Activated CD4-positive, alpha-beta T cell treated with anti-CD3 and anti-CD28 coated beads, Interleukin-2, Interleukin-4, amounts not matched to agents 100 ng/mL and 50 ng/mL, durations not matched to agents 16 hours and 8 hours (primary cell): ENCODE data around the gene CARMIL3.
A peak's percentile ranks its signal among the peaks of the same experiment; 100 is the strongest.
"Not testable (repeated sequence)": the region's sequence is repeated elsewhere in the genome, so short reads cannot be mapped to it uniquely, and the experiment has no call there.

Source experiments
- DNase-seq: peaks from one replicate; pipeline ENCODE4 v3.0.0-alpha.2; 2020; ENCODE audit warnings: low spot score

CARMIL3 gene

DNA sequence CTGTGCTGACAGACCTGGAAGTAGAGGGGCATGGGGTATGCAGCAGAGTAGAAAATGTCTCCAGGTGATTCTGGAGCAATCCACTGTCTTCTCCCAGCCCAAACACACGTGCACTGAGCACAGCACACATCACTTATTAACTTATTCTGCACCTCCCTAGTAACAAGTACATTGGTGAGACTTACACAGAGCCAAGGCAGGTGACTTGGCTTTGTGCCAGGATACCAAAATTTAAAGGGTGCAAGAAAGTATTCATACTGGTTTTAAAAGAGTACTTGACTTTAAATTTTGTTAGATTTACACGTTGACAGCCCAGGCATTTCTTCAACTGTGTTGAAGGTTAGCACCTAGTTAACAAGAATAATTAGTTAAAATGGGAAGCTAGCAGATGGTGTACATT lies 11.1 kb upstream of the CARMIL3 start:
- DNase-seq: no peak

- DNase-seq: no peak
Observed at GRCh38 chr14:24042746-24043145, 9.1 kb upstream of the CARMIL3 start.

- not testable (repeated sequence) for DNase-seq
Observed at GRCh38 chr14:24049002-24049401, 2.8 kb upstream of the CARMIL3 start.

- DNase-seq: not testable (repeated sequence)
Observed at GRCh38 chr14:24050753-24051152, 1.1 kb upstream of the CARMIL3 start.

GRCh38 chr14:24051176-24051788 lies 527 bp upstream of the CARMIL3 start:
- no peak for DNase-seq

DNA sequence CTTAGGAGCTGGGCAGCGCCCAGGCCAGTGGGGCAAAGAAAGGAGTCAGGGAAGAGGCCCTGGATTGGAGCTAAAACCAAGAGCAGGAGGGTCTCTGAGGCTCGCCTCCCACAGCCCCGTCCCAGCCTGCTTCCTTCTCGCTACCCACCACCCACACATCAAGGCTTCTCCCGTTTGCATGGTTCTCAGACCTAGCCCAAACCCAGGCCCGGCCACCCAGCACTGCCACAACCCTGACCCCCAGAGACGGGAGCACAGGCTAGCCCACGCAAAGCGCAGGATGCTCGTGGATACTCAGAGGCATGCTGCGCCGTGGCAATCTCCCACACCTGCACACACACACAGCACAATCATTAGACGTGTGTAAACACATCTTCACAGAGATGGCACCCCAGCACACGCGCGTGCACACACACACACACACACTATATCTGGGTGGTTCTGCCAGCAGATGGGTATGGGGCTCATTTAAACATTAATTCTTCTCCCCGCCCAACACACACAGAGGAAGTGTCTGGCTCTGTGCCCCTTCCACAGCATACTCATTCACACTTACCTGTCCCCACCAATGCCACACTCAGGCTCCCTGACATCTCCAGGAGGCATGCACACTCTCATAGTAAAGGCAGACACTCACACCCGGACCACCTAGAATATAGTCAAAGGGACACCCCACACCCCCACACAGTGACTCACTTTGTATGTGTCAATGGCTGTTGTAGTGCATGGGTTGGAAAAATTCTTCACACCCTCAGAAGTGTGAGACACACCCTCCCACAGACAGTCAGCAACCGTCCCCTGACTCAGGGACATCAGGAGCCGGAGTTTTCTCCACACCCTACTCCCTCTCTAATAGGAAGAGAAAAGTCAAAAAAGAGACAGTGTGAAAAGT lies 1.1 kb downstream of the CARMIL3 start:
- peak; percentile 49 for DNase-seq

- no peak for DNase-seq
Observed at GRCh38 chr14:24053548-24054323, 1.9 kb downstream of the CARMIL3 start.

DNA sequence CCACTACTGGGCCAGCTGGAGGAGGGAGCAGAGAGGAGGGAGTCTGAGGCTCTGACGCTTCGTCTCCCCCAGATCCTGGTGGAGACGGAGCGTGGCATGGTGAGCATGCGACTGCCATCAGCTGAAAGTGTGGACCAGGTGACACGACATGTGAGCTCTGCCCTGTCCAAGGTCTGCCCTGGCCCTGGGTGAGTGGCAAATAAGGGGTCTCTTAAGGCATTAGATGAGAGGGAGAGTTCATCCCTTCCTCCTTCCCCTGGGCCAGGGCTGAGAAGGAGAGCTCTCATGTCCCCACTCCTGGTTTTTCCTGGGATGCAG lies 2.5 kb downstream of the CARMIL3 start:
- DNase-seq: no peak

DNA sequence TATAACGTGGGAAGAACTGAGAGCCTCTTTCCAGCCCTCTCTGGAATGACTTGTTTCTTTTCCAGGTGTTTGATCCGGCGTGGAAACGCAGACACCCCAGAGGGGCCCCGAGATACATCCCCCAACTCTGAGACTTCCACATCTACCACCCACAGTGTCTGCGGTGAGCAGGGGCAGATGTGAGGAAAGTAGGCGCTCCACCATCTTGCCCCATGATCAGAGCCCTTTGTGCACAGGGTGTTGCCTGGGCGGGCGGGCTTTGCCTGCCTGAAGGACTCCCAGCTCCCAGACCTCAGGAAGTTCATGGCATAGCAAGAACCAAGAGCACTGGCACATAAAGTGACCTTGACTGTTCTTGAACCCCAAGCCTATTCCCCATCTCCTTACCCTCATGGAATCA lies 2.8 kb downstream of the CARMIL3 start:
- DNase-seq: no peak

DNA sequence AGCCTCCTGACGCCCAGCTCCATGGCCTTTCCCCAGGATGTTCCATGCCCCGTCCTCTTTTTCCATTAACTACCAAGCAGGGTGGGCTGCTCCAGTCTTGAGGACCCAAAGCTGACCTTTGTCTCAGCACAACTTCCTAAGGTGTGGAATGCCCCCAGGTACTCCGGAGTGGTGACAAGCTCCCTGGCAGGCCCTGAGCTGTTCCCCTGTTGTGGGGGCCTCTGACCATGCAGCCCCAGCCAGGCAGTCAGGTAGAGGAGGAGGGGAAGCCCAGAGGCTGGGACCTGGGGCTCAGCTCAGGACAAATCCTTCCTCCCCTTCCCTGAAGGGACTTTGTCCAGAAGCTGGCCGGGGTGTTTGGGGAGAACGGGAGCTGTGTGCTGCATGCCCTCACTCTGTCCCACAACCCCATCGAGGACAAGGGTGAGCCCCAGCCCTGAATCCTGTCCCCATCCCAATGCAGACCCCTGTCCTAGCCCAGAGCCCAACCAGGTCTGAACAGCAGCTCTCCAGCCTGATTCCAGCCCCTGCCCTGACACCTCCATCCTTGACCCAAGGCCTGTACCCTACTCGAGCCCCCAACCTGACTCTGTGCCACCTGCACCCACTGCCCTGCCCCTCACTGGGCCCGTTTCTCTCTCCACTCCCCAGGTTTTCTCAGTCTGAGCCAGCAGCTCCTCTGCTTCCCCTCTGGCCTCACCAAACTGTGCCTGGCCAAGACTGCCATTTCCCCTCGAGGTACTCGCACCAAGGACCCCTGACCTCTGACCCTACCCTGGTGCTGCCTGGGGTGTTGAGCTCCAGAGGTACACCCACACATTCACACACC lies 4.4 kb downstream of the CARMIL3 start:
- DNase-seq: no peak

GRCh38 chr14:24056800-24057184 lies 5.0 kb downstream of the CARMIL3 start:
- DNase-seq: no peak

DNA sequence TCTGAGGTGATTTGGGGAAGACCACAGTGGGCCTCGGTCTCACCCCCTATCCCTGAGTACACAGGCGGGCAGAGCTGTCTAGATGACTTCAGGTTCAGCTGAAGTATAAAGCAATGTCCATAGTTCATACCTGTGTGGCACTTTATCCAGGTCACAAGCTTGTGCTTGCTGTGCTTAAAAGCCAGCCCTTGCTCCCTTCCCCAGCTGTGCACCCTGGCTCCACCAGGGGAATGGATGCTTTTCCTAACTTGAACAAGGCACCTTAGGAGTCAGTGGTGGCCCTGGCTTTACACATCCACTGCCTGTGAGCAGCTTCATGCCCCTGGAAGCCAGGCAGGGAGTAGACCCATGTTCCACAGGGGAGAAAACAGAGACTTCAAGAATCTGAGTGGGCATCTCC lies 5.5 kb downstream of the CARMIL3 start:
- no peak for DNase-seq

DNA sequence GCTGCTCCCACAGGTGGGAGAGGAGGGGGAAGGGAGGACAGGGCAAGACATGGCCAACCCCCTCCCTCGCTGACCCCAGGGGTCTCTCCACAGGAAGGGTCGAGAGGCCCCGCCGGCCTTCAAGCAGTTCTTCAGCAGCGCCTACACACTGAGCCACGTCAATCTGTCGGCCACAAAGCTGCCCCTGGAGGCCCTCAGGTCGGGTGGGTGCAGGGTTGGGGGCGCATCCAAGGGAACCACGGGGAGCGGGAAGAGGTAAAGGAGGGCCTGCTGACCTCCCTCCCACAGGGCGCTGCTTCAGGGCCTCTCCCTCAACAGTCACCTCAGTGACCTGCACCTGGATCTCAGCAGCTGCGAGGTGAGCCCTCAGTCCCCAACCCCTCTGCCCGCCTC lies 6.1 kb downstream of the CARMIL3 start:
- no peak for DNase-seq

- DNase-seq: peak; percentile 77
Observed at GRCh38 chr14:24058260-24058950, 6.6 kb downstream of the CARMIL3 start.

GRCh38 chr14:24058951-24059475 lies 7.2 kb downstream of the CARMIL3 start:
- no peak for DNase-seq

GRCh38 chr14:24059841-24060388 lies 8.1 kb downstream of the CARMIL3 start:
- no peak for DNase-seq

GRCh38 chr14:24060443-24060842 lies 8.6 kb downstream of the CARMIL3 start:
- DNase-seq: no peak

DNA sequence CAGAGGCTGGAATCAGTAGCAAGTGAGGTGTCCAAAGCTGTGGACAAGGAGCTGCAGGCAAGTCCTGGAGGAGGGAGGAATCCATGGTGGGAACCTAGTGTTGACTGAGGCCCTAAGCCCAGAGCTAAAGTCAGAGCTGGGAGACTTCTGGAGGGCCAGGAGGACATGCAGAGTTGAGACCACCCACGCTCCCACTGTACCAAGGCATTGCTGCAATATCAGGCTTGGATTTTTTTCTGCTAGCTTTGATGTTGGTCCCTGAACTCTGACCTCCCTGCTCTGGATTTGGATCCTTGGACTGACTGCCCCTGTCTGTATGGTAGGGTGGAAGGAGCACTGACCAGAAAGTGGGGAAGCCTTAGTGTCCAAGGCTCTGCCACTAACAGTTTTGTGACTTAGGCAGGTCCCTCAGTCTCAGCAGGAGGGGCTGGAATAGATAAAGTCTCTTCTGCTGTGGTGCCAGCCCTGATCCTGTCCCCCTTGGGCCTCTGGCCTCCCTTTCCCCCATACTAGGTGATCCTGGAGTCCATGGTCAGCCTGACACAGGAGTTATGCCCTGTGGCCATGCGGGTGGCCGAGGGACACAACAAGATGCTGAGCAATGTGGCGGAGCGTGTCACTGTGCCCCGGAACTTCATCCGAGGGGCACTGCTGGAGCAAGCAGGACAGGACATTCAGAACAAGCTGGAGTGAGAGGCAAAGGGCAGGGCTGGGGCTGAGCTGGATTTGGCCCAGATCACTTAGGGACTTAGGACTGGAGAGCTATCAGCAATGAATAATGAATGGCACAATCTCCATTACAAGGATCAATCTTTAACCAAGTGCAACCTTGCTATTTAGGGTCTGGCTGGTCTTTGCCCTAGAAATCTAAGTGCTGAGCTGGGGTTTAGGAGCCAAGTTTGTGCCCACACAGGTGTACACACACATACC lies 9.4 kb downstream of the CARMIL3 start:
- no peak for DNase-seq

- no peak for DNase-seq
Observed at GRCh38 chr14:24062216-24062980, 10.6 kb downstream of the CARMIL3 start.
